PC-9 (cell line): ENCODE data around the gene KCNA5.

Experiments used
- CTCF ChIP-seq: fragments of 200-600 bp; sonication (generic); conservative IDR thresholded peaks from 2 replicates; pipeline ENCODE4 v1.6.1; 2017; ENCODE audit warnings: mixed run types, antibody characterized with exemption, mild to moderate bottlenecking, moderate library complexity
- EZH2 ChIP-seq: fragments of 200-600 bp; sonication (generic); IDR thresholded peaks from 2 replicates; pipeline ENCODE4 v1.8.0; 2017; ENCODE audit warnings: antibody characterized with exemption, low read depth

DNA sequence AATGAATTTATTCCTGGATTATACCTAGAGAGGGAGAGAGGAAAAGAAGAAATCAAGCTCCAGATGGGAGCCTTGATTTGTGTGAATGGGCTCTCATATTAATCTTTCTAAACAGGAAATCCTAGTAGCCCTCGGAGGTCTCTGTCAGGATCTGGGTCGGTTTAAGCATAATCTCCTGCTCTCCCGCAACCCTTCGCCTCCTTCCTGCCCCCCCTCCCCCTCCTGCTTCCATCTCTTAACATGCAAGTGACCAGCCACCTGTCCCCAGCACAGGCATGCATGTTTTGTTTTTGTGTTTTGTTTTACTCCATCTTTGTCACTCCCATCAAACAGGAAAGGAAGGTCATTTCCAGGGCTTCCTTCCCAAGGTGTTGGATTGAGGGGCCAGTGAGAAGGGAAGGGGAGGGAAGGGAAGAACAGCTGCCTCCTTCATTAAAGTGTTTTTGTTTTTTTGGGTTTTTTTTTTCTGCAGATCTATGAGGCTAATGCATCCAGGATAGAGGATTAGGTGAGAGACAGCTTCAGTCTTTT, 4.8 kb upstream of the KCNA5 start:
- TF ChIP-seq CTCF (no peak), EZH2 (no peak)
